Activated CD4-positive, CD25-positive, alpha-beta regulatory T cell treated with anti-CD3 and anti-CD28 coated beads, Interleukin-2, amount 50 U/mL, for 16 hours (primary cell): ENCODE measurements around the gene ABCC5.
A peak's percentile ranks its signal among the peaks of the same experiment; 100 is the strongest.
"Not testable (repeated sequence)": the region's sequence is repeated elsewhere in the genome, so short reads cannot be mapped to it uniquely, and the experiment has no call there.

Source experiments
- DNase-seq: peaks from one replicate; pipeline ENCODE4 v3.0.0-alpha.2; 2020; ENCODE audit warnings: low read depth, low spot score

Gene ABCC5

DNA sequence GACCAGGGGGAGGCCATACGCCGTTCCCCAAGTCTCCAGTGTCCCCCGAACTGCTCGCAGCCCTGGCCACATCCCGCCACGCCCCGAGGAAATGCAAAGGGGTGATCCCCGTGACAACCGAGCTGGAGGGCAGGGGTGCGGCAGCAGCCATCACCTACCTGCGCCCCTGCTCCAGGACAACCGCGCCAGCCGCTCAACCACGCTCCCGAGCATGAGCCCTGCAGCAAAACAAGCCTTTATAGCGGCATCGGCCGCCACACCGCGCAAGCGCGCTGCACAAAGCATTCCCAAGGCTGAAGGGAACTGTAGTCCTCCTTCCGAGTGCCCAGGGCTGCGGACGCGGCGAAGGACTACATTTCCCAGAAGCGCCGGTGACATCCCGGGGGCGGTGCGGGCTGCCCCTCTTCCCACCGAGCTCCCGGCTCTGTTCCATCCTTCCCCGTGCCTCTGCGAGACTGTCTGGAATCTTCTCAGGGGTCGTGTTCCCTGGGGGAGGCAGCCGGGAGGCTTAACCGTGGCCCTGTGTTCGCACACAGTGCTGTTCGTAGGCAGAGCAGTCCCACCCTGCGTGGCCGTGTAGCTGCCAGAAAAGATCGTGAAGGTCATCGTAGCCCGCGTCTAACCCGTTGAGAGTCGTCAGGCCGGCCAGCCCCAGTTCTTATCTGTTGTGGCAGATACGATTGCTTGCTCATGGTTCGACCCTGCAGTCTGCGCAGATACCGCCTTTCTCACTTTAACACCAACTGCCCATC is at the start of gene ABCC5:
ABCC5 (minus strand) TSS at position 213 of the 752 bp plus-strand sequence. CDS start 3,492 bp downstream, outside the sequence.
- peak; percentile 54 for DNase-seq

DNA sequence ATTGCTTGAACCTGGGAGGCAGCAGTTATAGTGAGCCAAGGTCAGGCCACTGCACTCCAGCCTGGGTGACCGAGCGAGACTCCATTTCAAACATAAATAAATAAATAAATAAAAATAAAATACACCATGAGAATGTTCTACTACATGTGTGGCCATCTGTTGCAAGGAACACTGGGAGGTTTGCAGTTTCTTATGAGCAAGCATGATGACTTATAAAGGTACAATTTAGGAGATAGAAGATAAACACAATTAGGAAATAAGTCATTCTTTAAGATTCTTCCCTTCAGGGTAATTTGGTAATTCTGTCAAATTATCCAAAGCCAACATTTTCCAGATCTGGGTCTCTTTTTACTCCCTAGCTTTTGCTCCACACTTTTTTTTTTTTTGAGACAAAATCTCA is 48.5 kb upstream of the ABCC5 start:
- no peak for DNase-seq

DNA sequence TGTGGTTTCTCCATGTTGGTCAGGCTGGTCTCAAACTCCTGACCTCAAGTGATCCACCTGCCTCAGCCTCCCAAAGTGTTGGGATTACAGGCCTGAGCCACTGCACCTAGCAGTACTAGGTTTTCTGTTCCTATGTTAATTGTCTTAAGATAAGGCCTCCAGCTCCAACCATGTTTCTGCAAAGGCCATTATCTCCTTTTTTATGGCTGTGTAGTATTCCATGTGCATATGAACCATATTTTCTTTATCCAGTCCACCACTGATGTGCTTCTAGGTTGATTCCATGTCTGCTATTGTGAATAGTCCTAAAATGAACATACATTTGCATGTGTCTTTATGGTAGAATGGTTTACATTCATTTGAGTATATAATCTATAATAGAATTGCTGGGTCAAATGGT is 45.0 kb upstream of the ABCC5 start:
- DNase-seq: no peak

DNA sequence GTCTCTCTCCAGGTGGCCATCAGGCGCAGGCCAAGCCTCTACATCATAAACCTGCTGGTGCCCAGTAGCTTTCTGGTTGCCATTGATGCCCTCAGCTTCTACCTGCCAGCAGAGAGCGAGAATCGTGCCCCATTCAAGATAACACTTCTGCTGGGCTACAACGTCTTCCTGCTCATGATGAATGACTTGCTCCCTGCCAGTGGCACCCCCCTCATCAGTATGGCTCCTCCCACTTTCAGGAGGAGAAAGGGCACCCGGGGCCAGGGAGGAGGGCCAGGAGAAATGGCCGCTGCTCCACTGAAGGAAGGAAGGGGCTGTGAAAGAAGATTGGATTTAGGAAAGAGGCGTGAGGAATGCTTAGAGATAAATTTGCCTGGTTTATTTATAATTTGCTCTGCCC is 41.7 kb upstream of the ABCC5 start:
- DNase-seq: no peak

DNA sequence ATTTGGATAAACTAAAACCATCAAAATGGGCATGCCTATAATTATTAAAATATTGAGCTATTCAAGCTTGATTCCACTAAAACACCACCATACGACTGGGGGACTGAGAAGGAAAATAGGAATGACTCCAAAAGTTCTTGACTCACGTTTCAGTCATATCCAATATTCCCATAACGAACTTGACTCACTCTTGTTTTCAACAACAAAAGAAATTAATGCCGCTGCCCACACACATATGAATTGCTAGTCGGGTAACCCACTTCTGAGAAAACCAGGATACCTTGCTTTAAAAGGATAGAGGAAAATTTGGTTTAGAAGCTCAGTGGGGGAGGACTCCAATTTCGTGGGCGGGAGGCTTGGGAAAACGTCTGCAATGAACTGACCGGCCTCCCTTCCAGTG is 40.3 kb upstream of the ABCC5 start:
- DNase-seq: no peak

DNA sequence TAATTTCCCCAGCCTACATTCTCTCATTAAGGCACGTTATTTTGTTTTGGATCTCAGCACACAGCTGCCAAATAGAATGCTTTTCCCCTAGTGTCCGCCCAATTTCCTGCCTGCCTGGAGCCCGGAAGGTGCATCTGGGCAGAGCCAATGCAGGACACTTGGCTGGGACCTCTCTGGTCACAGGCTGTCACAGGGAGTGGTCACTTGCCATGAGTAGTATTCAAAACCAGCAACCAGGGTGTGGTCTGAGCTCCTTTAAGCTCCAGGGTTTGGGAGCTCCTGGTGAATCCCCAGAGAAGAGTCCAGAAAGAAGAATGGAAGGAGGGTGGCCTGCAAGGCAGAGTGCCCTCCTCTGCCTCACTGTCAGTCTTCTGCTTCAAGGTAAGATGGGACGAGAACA is 35.1 kb upstream of the ABCC5 start, which contains the start of gene HTR3C:
HTR3C (plus strand) TSS at position 281 of the 400 bp plus-strand sequence; CDS start at position 315, 34 bp downstream.
- DNase-seq: no peak

DNA sequence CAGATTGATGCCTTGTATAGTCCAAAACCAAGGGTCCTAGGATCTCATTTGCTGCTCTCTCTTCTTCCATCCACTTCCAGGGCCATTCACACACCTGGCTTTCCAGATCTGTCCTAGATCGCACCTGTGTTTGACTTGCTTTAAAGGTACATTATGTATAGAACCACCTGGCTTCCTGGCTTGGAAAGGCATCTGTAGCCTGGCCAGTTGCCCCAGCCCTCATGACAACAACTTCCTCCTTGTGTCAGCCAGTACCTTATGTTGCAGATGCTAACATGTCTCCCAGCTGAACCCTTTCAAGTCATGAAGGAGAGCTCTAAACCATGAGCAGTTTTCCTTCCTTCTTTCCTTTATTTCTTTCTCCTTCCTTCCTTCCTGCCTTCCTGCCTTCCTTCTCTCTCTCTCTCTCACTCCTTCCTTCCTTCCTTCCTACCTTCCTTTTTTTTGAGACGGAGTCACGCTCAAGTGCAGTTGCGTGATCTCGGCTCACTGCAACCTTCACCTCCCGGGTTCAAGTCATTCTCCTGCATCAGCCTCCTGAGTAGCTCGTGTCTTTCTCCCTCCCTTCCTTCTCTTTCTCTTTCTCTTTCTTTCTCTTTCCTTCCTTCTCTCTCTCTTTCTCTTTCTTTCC is 32.6 kb upstream of the ABCC5 start:
- DNase-seq: no peak

DNA sequence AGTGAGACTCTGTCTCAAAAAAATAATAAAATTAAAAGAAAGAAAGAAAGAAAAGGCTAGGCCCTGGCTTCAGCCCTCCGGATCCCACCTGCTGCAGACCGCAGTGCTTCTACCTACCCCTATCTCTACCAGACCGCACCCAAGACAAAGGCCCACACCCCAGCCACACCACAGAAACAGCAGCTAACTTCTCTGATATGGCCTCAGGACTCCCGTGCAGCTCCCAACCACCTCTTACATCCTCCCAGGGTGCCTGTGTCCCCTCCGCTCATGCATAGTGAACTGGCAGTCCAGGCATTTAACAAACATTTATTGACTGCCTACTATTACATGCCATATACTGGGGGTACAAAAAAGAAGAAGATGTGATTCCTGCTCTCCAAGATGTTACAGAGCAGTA is 28.3 kb upstream of the ABCC5 start:
- DNase-seq: no peak

DNA sequence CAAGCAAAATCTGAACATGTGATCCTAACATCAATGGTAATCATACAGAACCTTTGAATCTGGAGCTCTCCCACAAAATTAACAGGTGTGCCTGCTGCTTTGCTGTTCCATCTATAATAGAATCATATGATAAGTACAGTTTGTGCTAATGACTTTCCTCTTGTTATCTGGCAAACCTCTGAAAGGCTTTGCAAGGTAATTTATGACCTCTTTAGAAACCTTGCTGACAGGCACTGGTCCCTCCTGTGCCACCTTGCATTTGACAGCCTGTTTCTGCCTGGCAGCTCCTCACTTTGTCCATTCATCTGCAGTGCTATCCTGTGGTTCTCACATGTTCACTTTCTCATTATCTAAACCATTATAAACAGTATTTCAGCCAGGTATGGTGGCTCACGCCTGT is 24.9 kb upstream of the ABCC5 start:
- DNase-seq: no peak

DNA sequence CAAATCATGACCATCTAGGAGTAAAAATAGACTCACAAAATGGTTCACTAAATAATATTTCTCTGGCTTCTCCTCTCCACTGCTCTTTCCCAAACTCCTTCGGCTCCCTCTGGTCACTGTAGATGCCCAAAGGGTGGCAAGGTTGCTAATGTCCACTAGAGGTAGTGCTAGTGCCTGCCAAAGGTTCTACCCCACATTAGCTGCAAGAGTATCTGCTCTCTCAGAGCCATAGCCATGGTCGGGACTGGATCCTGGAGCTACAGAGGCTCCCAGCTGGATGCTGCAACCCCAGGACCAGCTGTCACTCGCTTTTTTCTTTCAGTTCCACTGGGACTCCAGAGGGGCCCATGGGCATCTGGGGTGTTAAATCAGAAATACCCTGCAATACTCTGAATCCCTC is 22.3 kb upstream of the ABCC5 start:
- no peak for DNase-seq

DNA sequence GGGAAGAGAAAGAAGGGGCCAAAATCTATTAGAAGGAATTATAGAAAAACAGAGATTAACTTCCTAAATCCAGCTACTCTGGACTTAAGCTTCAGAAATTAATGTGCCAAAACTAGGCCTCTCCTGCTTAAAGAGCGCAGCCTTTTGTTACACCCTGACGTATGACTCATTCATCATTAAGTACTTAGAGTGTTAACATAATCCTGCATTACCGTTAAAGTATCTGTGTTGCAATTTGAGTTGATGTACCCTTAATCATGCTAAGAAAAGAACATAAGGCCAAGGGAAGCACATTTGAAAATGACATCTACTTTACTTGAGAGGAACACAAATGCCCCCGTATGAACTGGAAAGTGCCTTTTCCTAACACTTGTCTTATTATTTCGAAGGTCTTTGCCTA is 21.7 kb upstream of the ABCC5 start:
- no peak for DNase-seq

DNA sequence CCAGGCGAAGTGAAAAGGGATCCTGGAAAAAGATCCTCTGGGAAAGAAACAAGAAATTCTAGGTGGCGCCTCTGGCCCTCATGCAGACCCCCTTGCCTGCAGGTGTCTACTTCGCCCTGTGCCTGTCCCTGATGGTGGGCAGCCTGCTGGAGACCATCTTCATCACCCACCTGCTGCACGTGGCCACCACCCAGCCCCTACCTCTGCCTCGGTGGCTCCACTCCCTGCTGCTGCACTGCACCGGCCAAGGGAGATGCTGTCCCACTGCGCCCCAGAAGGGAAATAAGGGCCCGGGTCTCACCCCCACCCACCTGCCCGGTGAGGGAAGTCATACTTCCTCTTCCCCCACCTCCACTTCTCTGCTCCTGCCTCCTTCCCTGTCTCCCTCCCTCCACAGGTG is 20.6 kb upstream of the ABCC5 start:
- DNase-seq: not testable (repeated sequence)

DNA sequence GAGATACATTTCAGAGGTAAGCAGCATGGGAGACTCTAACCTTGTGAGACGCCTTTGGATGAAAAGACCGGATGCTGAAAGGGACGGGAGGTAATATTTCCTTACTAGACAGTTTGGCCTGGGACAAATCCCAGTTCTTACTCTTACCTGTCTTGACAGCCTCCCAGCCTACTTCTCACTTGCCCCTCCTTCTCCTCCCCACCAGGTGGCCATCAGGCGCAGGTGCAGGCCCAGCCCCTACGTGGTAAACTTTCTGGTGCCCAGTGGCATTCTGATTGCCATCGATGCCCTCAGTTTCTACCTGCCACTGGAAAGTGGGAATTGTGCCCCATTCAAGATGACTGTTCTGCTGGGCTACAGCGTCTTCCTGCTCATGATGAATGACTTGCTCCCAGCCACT is 20.1 kb upstream of the ABCC5 start:
- DNase-seq: no peak

DNA sequence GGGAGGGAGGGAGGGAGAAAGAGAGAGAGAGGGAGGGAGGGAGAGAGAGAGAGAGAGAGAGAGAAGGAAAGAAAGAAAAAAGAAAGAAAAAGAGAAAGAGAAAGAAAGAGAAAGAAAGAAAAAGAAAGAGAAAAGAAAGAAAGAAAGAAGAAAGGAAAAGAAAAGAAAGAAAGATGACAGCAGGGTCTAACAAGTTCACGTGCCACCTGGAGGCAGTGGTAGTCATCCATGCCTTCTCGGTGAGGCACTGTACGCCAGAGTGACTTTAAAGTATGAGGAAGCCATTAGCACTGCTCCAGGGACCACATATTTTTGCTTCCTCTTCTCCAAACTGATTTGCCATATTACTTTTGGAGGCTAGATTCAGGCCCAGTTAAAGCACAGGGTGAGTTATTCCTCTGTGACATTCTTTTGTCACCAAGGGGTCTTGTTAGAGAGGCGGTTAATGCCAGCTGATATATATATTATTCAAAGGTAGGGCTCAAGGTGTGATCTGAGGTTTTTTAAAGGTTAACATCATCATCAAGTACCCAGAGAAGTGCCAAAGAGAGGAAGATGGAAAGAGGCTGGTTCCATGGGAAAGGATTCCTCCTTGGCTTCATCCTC is 13.6 kb upstream of the ABCC5 start, which contains the start of gene HTR3D:
HTR3D (plus strand) TSS at position 556 of the 606 bp plus-strand sequence; CDS start at position 556, 0 bp downstream.
- no peak for DNase-seq

DNA sequence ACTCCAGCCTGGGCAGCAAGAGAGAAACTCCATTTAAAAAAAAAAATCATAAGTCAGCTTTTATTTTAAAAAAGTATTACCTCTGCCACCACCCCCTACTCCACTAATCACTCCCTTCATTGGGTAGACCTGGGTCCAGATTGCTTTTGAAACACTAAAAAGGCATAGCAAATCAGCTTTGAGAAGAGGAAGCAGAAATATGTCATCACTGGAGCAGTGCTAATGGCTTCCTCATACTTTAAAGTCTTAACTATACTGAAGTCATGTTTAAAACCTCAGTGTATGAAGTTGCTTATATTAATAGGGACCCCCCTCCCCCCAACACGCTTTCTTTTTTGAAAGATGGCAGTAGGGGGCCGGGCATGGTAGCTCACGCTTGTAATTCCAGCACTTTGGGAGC is 12.9 kb upstream of the ABCC5 start:
- DNase-seq: no peak

DNA sequence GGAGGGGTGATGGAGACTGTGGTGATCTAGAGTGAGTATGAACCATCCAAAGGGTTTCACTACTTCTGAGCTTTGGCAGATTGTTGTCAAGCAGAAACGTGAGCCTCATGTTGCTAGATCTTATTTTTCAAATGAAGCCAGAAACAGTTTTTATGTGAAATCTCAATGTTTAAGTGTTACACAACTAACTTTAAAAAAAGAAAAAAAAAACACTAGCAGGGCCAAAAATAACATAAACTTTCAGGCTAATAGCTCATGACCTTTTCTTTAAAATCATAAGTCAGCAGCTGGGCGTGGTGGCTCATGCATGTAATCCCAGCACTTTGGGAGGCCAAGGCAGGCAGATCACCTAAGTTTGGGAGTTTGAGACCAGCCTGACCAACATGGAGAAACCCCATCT is 11.8 kb upstream of the ABCC5 start:
- no peak for DNase-seq

DNA sequence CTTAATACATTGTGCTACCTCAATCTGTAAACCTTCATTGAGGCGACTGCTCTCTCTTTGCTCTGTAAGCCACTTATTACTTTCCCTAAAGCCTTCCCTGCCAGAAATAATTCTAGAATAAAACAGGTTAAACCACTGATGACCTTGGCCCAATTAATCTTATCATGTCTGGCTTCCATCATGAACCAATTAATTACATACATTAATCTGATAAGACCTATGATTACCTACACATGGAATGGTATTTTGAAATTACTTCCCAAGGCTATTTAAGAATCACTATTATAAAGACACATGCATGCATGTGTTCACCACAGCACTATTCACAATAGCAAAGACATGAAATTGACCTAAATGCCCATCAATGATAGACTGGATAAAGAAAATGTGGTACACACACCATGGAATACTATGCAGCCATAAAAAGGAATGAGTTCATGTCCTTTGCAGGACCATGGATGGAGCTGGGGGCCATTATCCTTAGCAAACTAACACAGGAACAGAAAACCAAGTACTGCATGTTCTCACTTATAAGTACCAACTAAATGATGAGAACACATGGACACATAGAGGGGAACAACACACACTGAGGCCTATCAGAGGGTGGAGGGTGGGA is 10.7 kb upstream of the ABCC5 start:
- DNase-seq: not testable (repeated sequence)

DNA sequence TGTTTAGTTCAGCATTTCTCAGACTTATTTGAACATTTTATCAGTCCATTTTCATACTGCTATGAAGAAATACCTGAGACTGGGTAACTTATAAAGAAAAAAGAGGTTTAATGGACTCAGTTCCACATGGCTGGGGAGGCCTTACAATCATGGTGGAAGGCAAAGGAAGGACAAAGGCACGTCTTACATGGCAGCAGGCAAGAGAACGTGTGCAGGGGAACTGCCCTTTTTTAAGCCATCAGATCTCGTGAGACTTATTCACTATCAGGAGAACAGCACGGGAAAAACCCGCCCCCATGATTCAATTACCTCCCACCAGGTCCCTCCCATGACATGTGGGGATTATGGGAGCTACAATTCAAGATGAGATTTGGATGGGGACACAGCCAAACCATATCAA is 7.6 kb upstream of the ABCC5 start:
- DNase-seq: not testable (repeated sequence)

DNA sequence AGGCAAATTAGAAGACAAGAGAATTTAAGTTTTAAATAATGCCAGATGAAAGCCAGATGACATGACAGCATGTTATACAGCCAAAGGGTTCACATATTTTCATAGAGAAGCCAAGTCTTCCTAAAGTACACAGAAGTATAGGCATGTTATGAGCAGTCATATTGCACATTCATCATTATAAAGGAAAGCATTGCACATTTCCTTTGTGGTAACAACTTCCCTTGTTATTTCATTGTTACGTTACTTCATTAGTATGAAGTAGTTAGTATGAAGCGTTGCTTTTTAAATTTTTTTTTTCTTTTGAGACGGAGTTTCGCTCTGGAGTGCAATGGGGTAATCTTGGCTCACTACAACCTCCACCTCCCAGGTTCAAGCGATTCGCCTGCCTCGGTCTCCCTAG is 4.6 kb upstream of the ABCC5 start:
- DNase-seq: no peak

DNA sequence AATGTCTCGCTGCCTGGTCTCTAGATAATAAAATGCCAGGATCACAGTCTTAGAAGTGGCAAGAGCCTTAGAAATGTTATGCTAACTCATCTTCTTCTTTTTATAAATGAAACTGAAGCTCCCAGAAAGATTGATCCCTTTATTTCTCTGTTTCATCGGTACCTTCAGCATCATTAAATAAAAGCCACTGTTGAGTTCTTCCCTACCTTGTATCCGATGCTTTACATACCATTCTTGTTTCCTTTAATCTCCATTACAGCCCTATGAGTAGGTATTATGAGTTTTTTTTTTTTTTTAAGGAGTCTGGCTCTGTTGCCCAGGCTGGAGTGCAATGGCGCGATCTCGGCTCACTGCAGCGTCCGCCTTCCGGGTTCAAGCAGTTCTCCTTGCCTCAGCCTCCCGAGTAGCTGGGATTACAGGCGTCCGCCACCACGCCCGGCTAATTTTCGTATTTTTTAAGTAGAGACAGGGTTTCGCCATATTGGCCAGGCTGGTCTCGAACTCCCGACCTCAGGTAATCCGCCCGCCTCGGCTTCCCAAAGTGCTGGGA is 815 bp upstream of the ABCC5 start:
- no peak for DNase-seq

DNA sequence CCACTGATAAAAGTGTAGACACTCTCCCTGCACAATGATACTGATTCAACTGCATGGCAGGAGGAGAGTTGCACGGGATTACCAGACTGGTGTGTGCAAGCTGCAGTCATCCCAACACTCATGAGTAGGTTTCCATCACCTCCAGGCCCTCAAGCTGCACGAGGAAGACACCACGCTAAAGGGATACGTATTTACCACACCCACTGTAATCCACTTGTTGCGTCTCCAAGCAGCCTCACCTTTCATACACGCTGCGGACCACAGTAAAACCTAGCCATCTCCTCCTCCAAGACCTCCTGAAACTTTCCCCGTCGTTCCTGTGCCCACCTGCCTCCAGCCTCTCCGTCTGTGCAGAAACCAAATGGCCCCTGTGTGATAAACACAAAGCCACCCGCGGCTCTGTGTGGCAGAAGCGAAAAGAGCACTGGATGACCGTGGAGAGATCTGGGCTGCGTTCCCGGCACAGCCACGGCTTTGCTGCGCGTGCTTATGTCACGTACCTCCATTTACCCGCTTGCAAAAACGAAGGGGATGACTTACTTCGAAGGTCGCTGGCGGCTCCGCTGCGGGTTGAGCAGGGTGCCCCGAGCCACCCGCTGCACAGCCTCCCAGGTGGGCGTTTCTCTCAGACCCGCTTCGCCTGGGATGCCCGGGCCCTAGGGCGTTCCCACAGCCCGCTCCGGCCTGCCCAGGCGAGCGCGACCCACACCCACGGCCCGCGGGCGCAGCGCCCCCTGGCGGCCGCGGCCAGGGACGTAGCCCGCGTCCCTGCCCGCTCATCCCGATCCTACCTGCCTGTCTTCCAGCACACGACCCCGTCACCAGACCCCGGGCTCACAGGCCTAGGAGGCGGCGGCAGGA is 643 bp downstream of the ABCC5 start:
- peak; percentile 21 for DNase-seq
